H1 (cell line): Measurements from ENCODE around the gene CCDC88C. TPM values are rescaled to one million over a fixed set of nuclear protein-coding genes. Genes with fewer than 3 reads are reported as not detected.

Source experiments
- CTCF ChIA-PET: fragments of 300-600 bp; sonication (Branson Sonifier 250); formaldehyde crosslinking; loops from one replicate; lab custom pipeline; 2021; ENCODE audit not compliant: partially characterized antibody; lab: Charles Lee
- POLR2A ChIA-PET: fragments of 300-600 bp; sonication (Branson Sonifier 250); formaldehyde crosslinking; loops from one replicate; lab custom pipeline; 2021; ENCODE audit warnings: inconsistent platforms; ENCODE audit not compliant: partially characterized antibody; lab: Charles Lee
- DNase-seq, 2 experiments: peaks; one replicate each; pipeline versions ENCODE4 v3.0.0 to v3.0.0-alpha.2; 2010 to 2022; ENCODE audit warnings: low spot score in 2 of 2, low read depth in 1 of 2, mixed read lengths in 1 of 2
- FAIRE-seq: peaks from 2 replicates; lab custom pipeline; 2011; peaks lifted over from hg19 to GRCh38; lab: Jason Lieb, UNC
- H2AFZ ChIP-seq: 2 replicates; pipeline ENCODE4 v1.8.1; 2012; ENCODE audit warnings: low read length, inconsistent platforms
- H2AK5ac ChIP-seq: 2 replicates; pipeline ENCODE4 v1.6.1; 2013; ENCODE audit warnings: low read depth, low read length
- H2BK120ac ChIP-seq: replicated peaks from 2 replicates; pipeline ENCODE3; 2013; ENCODE audit warnings: low read depth, low read length, inconsistent platforms
- H2BK12ac ChIP-seq: 2 replicates; pipeline ENCODE4 v1.6.1; 2013; ENCODE audit warnings: low read depth, low read length
- H2BK15ac ChIP-seq: 2 replicates; pipeline ENCODE4 v1.6.1; 2013; ENCODE audit warnings: low read length
- H2BK20ac ChIP-seq: 2 replicates; pipeline ENCODE4 v1.6.1; 2013; ENCODE audit warnings: low read length
- H2BK5ac ChIP-seq: 2 replicates; pipeline ENCODE4 v1.6.1; 2013; ENCODE audit warnings: low read depth, low read length
- H3K14ac ChIP-seq: 2 replicates; pipeline ENCODE4 v1.6.1; 2013; ENCODE audit warnings: inconsistent platforms; ENCODE audit not compliant: insufficient read length
- H3K18ac ChIP-seq: 2 replicates; pipeline ENCODE4 v1.6.1; 2013; ENCODE audit warnings: low read length; ENCODE audit errors: extremely low read depth
- H3K23ac ChIP-seq: 2 replicates; pipeline ENCODE4 v1.6.1; 2013; ENCODE audit warnings: inconsistent platforms; ENCODE audit not compliant: insufficient read length
- H3K23me2 ChIP-seq: 2 replicates; pipeline ENCODE4 v1.6.1; 2013; ENCODE audit warnings: low read depth, low read length
- H3K27ac ChIP-seq: 2 replicates; pipeline ENCODE4 v1.6.1; 2011; ENCODE audit warnings: low read depth, low read length, inconsistent platforms
- H3K27me3 ChIP-seq, 4 experiments: replicated peaks in 1 of 4; 1 replicate in 1 of 4; 2 replicates in 3 of 4; pipeline versions ENCODE4 v1.6.1 to v1.8.1; 2011 to 2013; ENCODE audit warnings: low read length in 3 of 4, mild to moderate bottlenecking in 3 of 4, inconsistent platforms in 2 of 4, mixed read lengths in 2 of 4, moderate library complexity in 1 of 4; ENCODE audit not compliant: control insufficient read depth in 3 of 4, insufficient read depth in 3 of 4; ENCODE audit errors: extremely low read depth in 1 of 4
- H3K36me3 ChIP-seq, 4 experiments: 2 replicates each; pipeline versions ENCODE4 v1.6.1 to v1.8.1; 2011 to 2013; ENCODE audit warnings: mild to moderate bottlenecking in 4 of 4, low read length in 3 of 4, moderate library complexity in 2 of 4, control low read depth in 1 of 4, inconsistent platforms in 1 of 4; ENCODE audit not compliant: insufficient read depth in 4 of 4, control insufficient read depth in 2 of 4
- H3K4ac ChIP-seq: replicated peaks from 2 replicates; pipeline ENCODE3; 2013; ENCODE audit warnings: low read length, low read depth, mixed read lengths, inconsistent platforms; ENCODE audit not compliant: insufficient read length
- H3K4me1 ChIP-seq, 4 experiments: replicated peaks in 1 of 4; 1 replicate in 1 of 4; 2 replicates in 3 of 4; pipeline versions ENCODE4 v1.6.1 to v1.8.1; 2011 to 2013; ENCODE audit warnings: low read length in 3 of 4, inconsistent platforms in 2 of 4, mixed read lengths in 1 of 4; ENCODE audit not compliant: insufficient read depth in 4 of 4, control insufficient read depth in 3 of 4
- H3K4me2 ChIP-seq, 2 experiments: 2 replicates each; pipeline versions ENCODE4 v1.6.1 to v1.8.1; 2011 to 2013; ENCODE audit warnings: low read depth in 2 of 2, low read length in 2 of 2, control low read depth in 1 of 2, inconsistent platforms in 1 of 2, mild to moderate bottlenecking in 1 of 2; ENCODE audit not compliant: insufficient read depth in 1 of 2
- H3K4me3 ChIP-seq, 4 experiments: fragments of 200-600, 300-600 bp in 1 of 4; sonication (generic), shearing (Covaris generic), sonication (Bioruptor Twin) in 1 of 4; 2 replicates each; pipeline versions ENCODE4 v1.5.1 to v1.8.1; 2011 to 2016; ENCODE audit warnings: low read length in 4 of 4, low read depth in 3 of 4, control low read depth in 2 of 4, inconsistent platforms in 2 of 4, mild to moderate bottlenecking in 2 of 4, mixed read lengths in 1 of 4, moderate library complexity in 1 of 4; ENCODE audit not compliant: insufficient read depth in 2 of 4; ENCODE audit errors: extremely low read depth in 1 of 4
- H3K56ac ChIP-seq: replicated peaks from 2 replicates; pipeline ENCODE3; 2013; ENCODE audit warnings: low read depth, mild to moderate bottlenecking, mixed read lengths, low read length, inconsistent platforms; ENCODE audit not compliant: insufficient read length
- H3K79me1 ChIP-seq: 2 replicates; pipeline ENCODE4 v1.6.1; 2013; ENCODE audit warnings: low read depth, low read length, control low read depth
- H3K79me2 ChIP-seq, 2 experiments: 2 replicates each; pipeline versions ENCODE4 v1.6.1 to v1.8.1; 2012 to 2013; ENCODE audit warnings: low read length in 2 of 2, mild to moderate bottlenecking in 2 of 2, inconsistent platforms in 1 of 2; ENCODE audit not compliant: insufficient read depth in 2 of 2, control insufficient read depth in 1 of 2
- H3K9ac ChIP-seq, 4 experiments: replicated peaks in 1 of 4; 1 replicate in 1 of 4; 2 replicates in 3 of 4; pipeline versions ENCODE4 v1.6.1 to v1.8.1; 2011 to 2013; ENCODE audit warnings: low read depth in 3 of 4, low read length in 3 of 4, control low read depth in 2 of 4, mild to moderate bottlenecking in 2 of 4, moderate library complexity in 2 of 4, inconsistent platforms in 1 of 4; ENCODE audit errors: extremely low read depth in 1 of 4
- H3K9me3 ChIP-seq, 2 experiments: 2 replicates each; pipeline versions ENCODE4 v1.6.1 to v1.8.1; 2012 to 2013; ENCODE audit warnings: mild to moderate bottlenecking in 2 of 2, moderate library complexity in 2 of 2, control low read depth in 1 of 2, inconsistent platforms in 1 of 2, low read depth in 1 of 2, low read length in 1 of 2, mixed read lengths in 1 of 2; ENCODE audit not compliant: insufficient read depth in 2 of 2
- H4K20me1 ChIP-seq, 2 experiments: replicated peaks in 1 of 2; 2 replicates each; pipeline versions ENCODE3 to v1.8.1; 2011 to 2013; ENCODE audit warnings: inconsistent platforms in 2 of 2, low read length in 2 of 2, mild to moderate bottlenecking in 1 of 2; ENCODE audit not compliant: insufficient read depth in 2 of 2, control insufficient read depth in 1 of 2
- H4K5ac ChIP-seq: 2 replicates; pipeline ENCODE4 v1.6.1; 2013; ENCODE audit warnings: low read length, low read depth, mixed read lengths, inconsistent platforms; ENCODE audit not compliant: insufficient read length
- H4K8ac ChIP-seq: 2 replicates; pipeline ENCODE4 v1.8.0; 2013; ENCODE audit warnings: mild to moderate bottlenecking, moderate library complexity, low read length, inconsistent platforms; ENCODE audit not compliant: insufficient read depth; ENCODE audit errors: extremely low read depth
- H4K91ac ChIP-seq: replicated peaks from 2 replicates; pipeline ENCODE3; 2013; ENCODE audit warnings: low read length, mixed read lengths, inconsistent platforms; ENCODE audit not compliant: insufficient read length
- BACH1 ChIP-seq: IDR thresholded peaks from 2 replicates; pipeline ENCODE4 v1.6.1; 2012; ENCODE audit warnings: low read length, improper control_type of control experiment
- CREB1 ChIP-seq: IDR thresholded peaks from 2 replicates; pipeline ENCODE4 v1.6.1; 2012; ENCODE audit warnings: inconsistent platforms
- CTBP2 ChIP-seq: IDR thresholded peaks from 2 replicates; pipeline ENCODE4 v1.7.0; 2011; ENCODE audit warnings: borderline replicate concordance, mild to moderate bottlenecking, moderate library complexity, mixed read lengths, low read length; ENCODE audit not compliant: insufficient read depth, insufficient read length
- GABPA ChIP-seq: IDR thresholded peaks from 2 replicates; pipeline ENCODE4 v1.6.1; 2011; ENCODE audit warnings: mild to moderate bottlenecking, low read length, moderate library complexity, borderline replicate concordance; ENCODE audit not compliant: insufficient read depth
- JUN ChIP-seq: IDR thresholded peaks from 2 replicates; pipeline ENCODE4 v1.6.1; 2011; ENCODE audit warnings: low read depth, mild to moderate bottlenecking, improper control_type of control experiment, low read length
- PHF8 ChIP-seq: fragments of 200-600 bp; sonication (generic); conservative IDR thresholded peaks from 2 replicates; pipeline ENCODE4 v1.7.1; 2012; ENCODE audit warnings: low read depth, mild to moderate bottlenecking, inconsistent platforms, low read length, moderate library complexity
- POLR2A ChIP-seq, 2 experiments: IDR thresholded peaks; 1 replicate in 1 of 2; 2 replicates in 1 of 2; pipeline ENCODE4 v1.6.1; 2011; ENCODE audit warnings: low read depth in 2 of 2, low read length in 2 of 2, mild to moderate bottlenecking in 2 of 2; ENCODE audit errors: control extremely low read depth in 1 of 2
- SAP30 ChIP-seq: fragments of 300-600 bp; sonication (generic); IDR thresholded peaks from 2 replicates; pipeline ENCODE4 v1.7.1; 2012; ENCODE audit warnings: low read length, moderate library complexity, mild to moderate bottlenecking, inconsistent platforms; ENCODE audit not compliant: insufficient read depth, insufficient replicate concordance
- SRF ChIP-seq: IDR thresholded peaks from 2 replicates; pipeline ENCODE4 v1.6.1; 2011; ENCODE audit warnings: mild to moderate bottlenecking, low read depth, low read length, moderate library complexity
- SUZ12 ChIP-seq: fragments of 200-600 bp; sonication (generic); IDR thresholded peaks from 2 replicates; pipeline ENCODE4 v1.6.1; 2012; ENCODE audit warnings: mild to moderate bottlenecking, inconsistent platforms, low read length, moderate library complexity, mixed read lengths
- TAF1 ChIP-seq: IDR thresholded peaks from 2 replicates; pipeline ENCODE4 v1.6.1; 2011; ENCODE audit warnings: mild to moderate bottlenecking, low read depth, low read length
- TBP ChIP-seq: IDR thresholded peaks from 2 replicates; pipeline ENCODE4 v1.6.1; 2011; ENCODE audit warnings: low read depth, low read length, improper control_type of control experiment
- ZNF274 ChIP-seq: IDR thresholded peaks from 2 replicates; pipeline ENCODE4 v1.7.0; 2012; ENCODE audit warnings: low read length, borderline replicate concordance; ENCODE audit errors: extremely low read depth
- WGBS, 2 experiments: shearing (Covaris generic) in 1 of 2; methylation state at CpG; one replicate each; pipeline versions ENCODE4 v1.1.6 to v1.1.7; 2013 to 2015; ENCODE audit warnings: low lambda C conversion rate in 2 of 2, mixed read lengths in 2 of 2, inconsistent platforms in 1 of 2, low coverage in 1 of 2, missing lambda C conversion rate in 1 of 2; ENCODE audit not compliant: insufficient replicate concordance in 2 of 2, insufficient coverage in 1 of 2, insufficient read length in 1 of 2; ENCODE audit errors: extremely low coverage in 1 of 2, missing lambda C conversion rate in 1 of 2; 5-methylcytosine and 5-hydroxymethylcytosine counted together
- polyA plus RNA-seq, 7 experiments: library from polyadenylated mRNA; depleted of rRNA in 3 of 7; stranded (reverse) in 5 of 7; unstranded in 2 of 7; fragments of >200 nt in 5 of 7; fragments of 200-250 nt in 2 of 7; gene quantifications; 1 replicate in 5 of 7; 2 replicates in 1 of 7; 4 replicates in 1 of 7; pipeline versions ENCODE4 v1.2.1 to v1.2.3, GENCODE V29; 2011 to 2013; ENCODE audit warnings: missing spikeins in 2 of 7, mixed read lengths in 2 of 7
- total RNA-seq: library from RNA; stranded (reverse); fragmentation: NEBNext Ultra II Directional; extraction: Animal tissue kit (Norgen Biotek cat#: 25700); gene quantifications from 2 replicates; pipeline ENCODE4 v1.2.1, GENCODE V29; 2021
- TF ChIP-seq, protein P1 (sequence below): IDR thresholded peaks from 2 replicates; pipeline ENCODE4 v1.6.1; 2012; ENCODE audit warnings: low read length, inconsistent platforms

Gene CCDC88C
- total and polyA plus RNA-seq, 2 of the 8 experiments (the other 6 are each of a cell fraction or from before 2014, with no cell fraction given): 10.3 to 57.7 TPM

DNA sequence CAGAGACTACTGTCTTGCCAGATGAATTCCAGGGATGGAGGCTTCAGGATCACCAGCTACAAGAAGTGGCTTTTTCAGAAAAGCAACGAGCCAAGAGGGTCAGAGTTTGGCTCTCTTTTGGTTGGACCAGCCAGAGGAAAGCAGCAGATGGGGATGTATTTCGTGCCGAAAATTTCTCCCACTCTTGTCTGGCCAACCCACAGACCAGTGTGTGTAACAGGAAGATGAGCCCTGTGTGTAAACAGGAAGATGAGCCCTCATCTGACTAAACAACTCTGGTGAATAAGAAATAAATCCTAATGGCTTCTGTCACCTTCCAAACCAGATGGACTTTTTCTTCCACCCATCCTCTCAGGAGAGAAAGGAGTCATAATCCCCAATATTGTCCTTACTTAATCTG is 186.2 kb downstream of the CCDC88C start:
- no peak for FAIRE-seq
- Histone ChIP-seq H3K18ac (no peak overlapping the region), H3K4me2 (no peak overlapping the region), H2BK5ac (no peak overlapping the region), H3K79me1 (no peaks in the 10 kb centered on the region), H4K20me1 (no peaks in the 10 kb centered on the region), H4K8ac (no peak overlapping the region), H3K79me2 (no peaks in the 10 kb centered on the region), H3K4ac (no peak overlapping the region), H4K91ac (no peak overlapping the region), H2BK120ac (no peak overlapping the region), H3K23ac (no peak overlapping the region), H4K5ac (no peak overlapping the region), H3K56ac (no peak overlapping the region), H2BK20ac (no peak overlapping the region), H3K27ac (no peak overlapping the region), H2BK15ac (no peak overlapping the region), H3K4me1 (peaks cover 0 to 10% (median 6%) of the 10 kb centered on the region in 4 experiments; a peak in 6 of 7 replicates), H3K4me3 (no peak overlapping the region), H2BK12ac (no peak overlapping the region), H3K9me3 (peaks cover 5 to 7% of the 10 kb centered on the region in 2 experiments; a peak in 3 of 4 replicates), H3K14ac (no peak overlapping the region), H2AK5ac (no peak overlapping the region), H3K27me3 (peaks cover 0 to 2% (median 0%) of the 10 kb centered on the region in 4 experiments; a peak in 1 of 7 replicates), H3K36me3 (no peaks in the 10 kb centered on the region), H3K23me2 (no peaks in the 10 kb centered on the region), H2AFZ (no peak overlapping the region), H3K9ac (no peak overlapping the region)
- ChIA-PET POLR2A (no interaction called here), CTCF (no interaction called here)
- no peak for DNase-seq
- 92% methylated on average over 3 of the region's 3 CpGs; no CpG with 5 or more reads in 1 of the 2 experiments for WGBS, 2 experiments
- TF ChIP-seq, protein P1, sequence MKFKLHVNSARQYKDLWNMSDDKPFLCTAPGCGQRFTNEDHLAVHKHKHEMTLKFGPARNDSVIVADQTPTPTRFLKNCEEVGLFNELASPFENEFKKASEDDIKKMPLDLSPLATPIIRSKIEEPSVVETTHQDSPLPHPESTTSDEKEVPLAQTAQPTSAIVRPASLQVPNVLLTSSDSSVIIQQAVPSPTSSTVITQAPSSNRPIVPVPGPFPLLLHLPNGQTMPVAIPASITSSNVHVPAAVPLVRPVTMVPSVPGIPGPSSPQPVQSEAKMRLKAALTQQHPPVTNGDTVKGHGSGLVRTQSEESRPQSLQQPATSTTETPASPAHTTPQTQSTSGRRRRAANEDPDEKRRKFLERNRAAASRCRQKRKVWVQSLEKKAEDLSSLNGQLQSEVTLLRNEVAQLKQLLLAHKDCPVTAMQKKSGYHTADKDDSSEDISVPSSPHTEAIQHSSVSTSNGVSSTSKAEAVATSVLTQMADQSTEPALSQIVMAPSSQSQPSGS: no peak
- TF ChIP-seq ZNF274 (no peak), SRF (no peak), TAF1 (no peak), BACH1 (no peak), SAP30 (no peak), TBP (no peak), PHF8 (no peak), POLR2A (IDR thresholded peaks at IDR 0.05; ENCODE audit: control extremely low read depth in 1 of 2, low read depth in 2 of 2, low read length in 2 of 2) (no peak), JUN (no peak), CTBP2 (no peak), SUZ12 (no peak), GABPA (no peak), CREB1 (no peak)
